ENCODE measurements around the gene AP5S1.
"Not testable (repeated sequence)": the region's sequence is repeated elsewhere in the genome, so short reads cannot be mapped to it uniquely, and the experiment has no call there.

The AP5S1 gene

GRCh38 chr20:3842348-3842930 lies 22.1 kb downstream of the AP5S1 start:
- TF ChIP-seq CTCF (conservative IDR thresholded peaks at IDR 0.05) (no peak), ZFX (IDR thresholded peaks at IDR 0.05) (no peak)

GRCh38 chr20:3843490-3843889 lies 23.1 kb downstream of the AP5S1 start:
- TF ChIP-seq CTCF (conservative IDR thresholded peaks at IDR 0.05) (no peak), ZFX (IDR thresholded peaks at IDR 0.05) (no peak)
- no peak overlapping the region for H3K27ac ChIP-seq

More at GRCh38 chr20:3842348-3842930, 22.1 kb downstream of the AP5S1 start:
- H3K27ac ChIP-seq = no peak overlapping the region

GRCh38 chr20:3843990-3844619 lies 23.8 kb downstream of the AP5S1 start:
- not testable (repeated sequence) for H3K27ac ChIP-seq

- TF ChIP-seq CTCF (conservative IDR thresholded peaks at IDR 0.05) (no peak), ZFX (IDR thresholded peaks at IDR 0.05) (no peak)
- H3K27ac ChIP-seq = peak overlapping the region; percentile 97
These were observed 26.0 kb downstream of the AP5S1 start for GRCh38 chr20:3846378-3846739.

- TF ChIP-seq ZFX (IDR thresholded peaks at IDR 0.05) = peak; percentile 69; the same call in 1 of the 2 replicates
- TF ChIP-seq CTCF (conservative IDR thresholded peaks at IDR 0.05) = no peak
- peak within 1 kb of the TSS; percentile 97 for H3K27ac ChIP-seq
These were observed 26.5 kb downstream of the AP5S1 start, which contains the start of gene MAVS for GRCh38 chr20:3846740-3847428. TSS of gene MAVS (plus strand) at chr20:3846834. CDS start at chr20:3854625, 7,791 bp downstream.

GRCh38 chr20:3847429-3847940 lies 27.1 kb downstream of the AP5S1 start:
- H3K27ac ChIP-seq = peak overlapping the region; percentile 97
- TF ChIP-seq CTCF (conservative IDR thresholded peaks at IDR 0.05) = no peak
- TF ChIP-seq ZFX (IDR thresholded peaks at IDR 0.05) = no peak

GRCh38 chr20:3848565-3848964 lies 28.2 kb downstream of the AP5S1 start:
- H3K27ac ChIP-seq = no peak overlapping the region

More at GRCh38 chr20:3848565-3848964, 28.2 kb downstream of the AP5S1 start:
- TF ChIP-seq CTCF (conservative IDR thresholded peaks at IDR 0.05) = no peak
- TF ChIP-seq ZFX (IDR thresholded peaks at IDR 0.05) = no peak
